Measurements from ENCODE around the gene DCDC2C.

- TF ChIP-seq REST (IDR thresholded peaks at IDR 0.05; ENCODE audit: unreplicated experiment): no peak
- TF ChIP-seq ETS1 (IDR thresholded peaks at IDR 0.05): no peak
- no peak for TF ChIP-seq POLR2AphosphoS5 (IDR thresholded peaks at IDR 0.05; ENCODE audit: low read depth)
Observed at GRCh38 chr2:3885629-3886628, 182.6 kb downstream of the DCDC2C start.

Measured in GM23338 (cell line).